ENCODE data around the gene SLC9A8.

- TF ChIP-seq CTCF (IDR thresholded peaks at IDR 0.05) (no peak), EZH2 (IDR thresholded peaks at IDR 0.05; ENCODE audit: borderline replicate concordance, insufficient read depth, low read depth, low read length, poor library complexity, severe bottlenecking) (no peak)
Measured at GRCh38 chr20:49868538-49868937, 55.9 kb downstream of the SLC9A8 start.

Data from B cell (primary cell).